ENCODE data around the gene COL4A2.
A peak's percentile ranks its signal among the peaks of the same experiment; 100 is the strongest.

The COL4A2 gene

GRCh38 chr13:110455941-110456340 lies 148.9 kb downstream of the COL4A2 start:
- DNase-seq (ENCODE audit: low read depth), result peak; percentile 84
- TF ChIP-seq, protein P1, sequence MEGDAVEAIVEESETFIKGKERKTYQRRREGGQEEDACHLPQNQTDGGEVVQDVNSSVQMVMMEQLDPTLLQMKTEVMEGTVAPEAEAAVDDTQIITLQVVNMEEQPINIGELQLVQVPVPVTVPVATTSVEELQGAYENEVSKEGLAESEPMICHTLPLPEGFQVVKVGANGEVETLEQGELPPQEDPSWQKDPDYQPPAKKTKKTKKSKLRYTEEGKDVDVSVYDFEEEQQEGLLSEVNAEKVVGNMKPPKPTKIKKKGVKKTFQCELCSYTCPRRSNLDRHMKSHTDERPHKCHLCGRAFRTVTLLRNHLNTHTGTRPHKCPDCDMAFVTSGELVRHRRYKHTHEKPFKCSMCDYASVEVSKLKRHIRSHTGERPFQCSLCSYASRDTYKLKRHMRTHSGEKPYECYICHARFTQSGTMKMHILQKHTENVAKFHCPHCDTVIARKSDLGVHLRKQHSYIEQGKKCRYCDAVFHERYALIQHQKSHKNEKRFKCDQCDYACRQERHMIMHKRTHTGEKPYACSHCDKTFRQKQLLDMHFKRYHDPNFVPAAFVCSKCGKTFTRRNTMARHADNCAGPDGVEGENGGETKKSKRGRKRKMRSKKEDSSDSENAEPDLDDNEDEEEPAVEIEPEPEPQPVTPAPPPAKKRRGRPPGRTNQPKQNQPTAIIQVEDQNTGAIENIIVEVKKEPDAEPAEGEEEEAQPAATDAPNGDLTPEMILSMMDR (IDR thresholded peaks at IDR 0.05; ENCODE audit: insufficient read depth, low read depth, low read length, missing control alignments), result peak; percentile 90
- H3K4me3 ChIP-seq (ENCODE audit: low read depth, low read length), result no peak overlapping the region

DNA sequence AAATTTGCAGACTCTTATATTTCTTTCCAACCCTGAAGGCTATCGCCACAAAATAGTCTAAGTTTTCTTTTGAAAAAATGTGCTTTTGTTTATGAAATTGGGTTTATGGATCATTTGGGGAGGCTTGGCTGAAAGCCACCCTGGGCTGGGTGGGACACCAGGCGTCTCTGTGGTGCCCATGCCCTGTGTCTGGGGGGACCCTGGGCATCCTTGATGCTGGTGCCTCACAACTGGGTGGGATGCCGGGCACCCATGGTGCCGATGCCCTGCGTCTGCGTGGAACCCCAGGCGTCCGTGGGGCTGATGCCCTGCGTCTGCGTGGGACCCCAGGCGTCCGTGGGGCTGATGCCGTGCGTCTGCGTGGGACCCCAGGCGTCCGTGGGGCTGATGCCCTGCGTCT lies 149.5 kb downstream of the COL4A2 start:
- TF ChIP-seq, protein P1 (IDR thresholded peaks at IDR 0.05; ENCODE audit: insufficient read depth, low read depth, low read length, missing control alignments), result no peak
- DNase-seq (ENCODE audit: low read depth), result no peak
- no peak overlapping the region for H3K4me3 ChIP-seq (ENCODE audit: low read depth, low read length)

- TF ChIP-seq, protein P1 (IDR thresholded peaks at IDR 0.05; ENCODE audit: insufficient read depth, low read depth, low read length, missing control alignments), result no peak
- H3K4me3 ChIP-seq (ENCODE audit: low read depth, low read length), result no peak overlapping the region
- DNase-seq (ENCODE audit: low read depth), result no peak
Observed at GRCh38 chr13:110457361-110457760, 150.3 kb downstream of the COL4A2 start.

DNA sequence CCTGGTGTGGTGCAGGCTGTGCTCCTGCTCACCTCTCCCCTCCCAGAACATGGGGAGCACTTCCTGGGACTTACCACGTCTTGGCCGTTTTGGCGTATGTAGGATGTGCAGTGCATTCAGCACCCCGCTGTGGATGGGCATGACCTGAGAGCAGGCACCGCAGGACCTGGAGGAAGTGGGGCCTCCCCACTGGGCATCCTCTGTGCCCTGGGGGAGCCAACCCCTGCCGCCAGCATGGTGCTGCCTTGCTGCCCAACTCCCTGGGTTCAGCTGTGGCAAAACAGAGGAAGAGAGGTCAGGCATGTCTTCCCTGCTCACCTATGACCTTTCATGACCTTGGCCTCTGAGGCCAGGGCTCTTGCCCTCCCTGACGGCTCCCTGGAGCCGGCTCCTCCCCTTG lies 150.9 kb downstream of the COL4A2 start:
- TF ChIP-seq, protein P1 (IDR thresholded peaks at IDR 0.05; ENCODE audit: insufficient read depth, low read depth, low read length, missing control alignments), result no peak
- no peak overlapping the region for H3K4me3 ChIP-seq (ENCODE audit: low read depth, low read length)
- DNase-seq (ENCODE audit: low read depth), result no peak

DNA sequence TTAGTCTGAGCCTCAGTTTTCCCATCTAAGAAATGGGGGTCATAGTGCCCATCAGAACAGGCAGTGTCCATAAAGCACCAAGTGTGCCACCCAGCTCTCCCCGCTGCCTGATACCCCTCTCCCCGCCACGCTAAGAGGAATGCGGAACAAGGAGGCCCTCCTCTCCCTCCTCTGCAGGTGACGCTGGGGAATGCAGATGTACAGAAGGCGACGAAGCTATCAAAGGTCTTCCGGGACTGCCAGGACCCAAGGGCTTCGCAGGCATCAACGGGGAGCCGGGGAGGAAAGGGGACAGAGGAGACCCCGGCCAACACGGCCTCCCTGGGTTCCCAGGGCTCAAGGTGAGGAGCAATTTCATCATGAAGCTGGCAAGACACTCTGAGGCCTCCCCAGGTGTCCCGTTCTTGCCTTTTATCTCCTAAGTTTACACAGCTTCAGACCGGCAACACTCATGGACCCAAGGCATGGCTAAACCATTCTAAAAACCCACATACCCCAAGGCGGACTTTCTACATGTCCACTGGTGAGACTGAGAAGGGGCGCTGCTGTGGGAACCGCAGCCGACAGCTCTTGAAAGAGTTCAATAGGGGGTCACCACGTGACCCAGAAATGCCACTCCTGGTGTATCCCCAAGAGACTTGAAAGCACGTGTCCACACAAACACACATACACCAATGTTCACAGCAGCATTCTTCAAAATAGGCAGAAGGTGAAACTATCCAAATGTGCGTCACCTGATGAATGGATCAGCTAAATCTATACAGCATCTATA lies 151.7 kb downstream of the COL4A2 start:
- no peak for DNase-seq (ENCODE audit: low read depth)
- TF ChIP-seq, protein P1 (IDR thresholded peaks at IDR 0.05; ENCODE audit: insufficient read depth, low read depth, low read length, missing control alignments), result no peak
- no peak overlapping the region for H3K4me3 ChIP-seq (ENCODE audit: low read depth, low read length)

DNA sequence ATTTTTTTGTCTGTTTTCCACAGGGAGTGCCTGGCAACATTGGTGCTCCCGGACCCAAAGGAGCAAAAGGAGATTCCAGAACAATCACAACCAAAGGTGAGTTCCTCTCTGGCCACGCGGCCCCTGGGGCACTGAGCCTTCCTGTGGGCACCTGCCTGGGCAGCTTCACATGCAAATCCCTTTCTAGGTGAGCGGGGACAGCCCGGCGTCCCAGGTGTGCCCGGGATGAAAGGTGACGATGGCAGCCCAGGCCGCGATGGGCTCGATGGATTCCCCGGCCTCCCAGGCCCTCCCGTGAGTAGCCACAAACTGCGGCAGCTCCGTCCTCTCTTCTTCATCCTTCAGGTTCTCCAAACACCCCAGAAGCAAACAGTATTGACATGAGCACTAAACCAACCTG lies 155.0 kb downstream of the COL4A2 start:
- TF ChIP-seq, protein P1 (IDR thresholded peaks at IDR 0.05; ENCODE audit: insufficient read depth, low read depth, low read length, missing control alignments), result no peak
- no peak overlapping the region for H3K4me3 ChIP-seq (ENCODE audit: low read depth, low read length)
- DNase-seq (ENCODE audit: low read depth), result no peak

GRCh38 chr13:110463156-110463555 lies 156.1 kb downstream of the COL4A2 start:
- H3K4me3 ChIP-seq (ENCODE audit: low read depth, low read length), result no peak overlapping the region
- DNase-seq (ENCODE audit: low read depth), result no peak
- TF ChIP-seq, protein P1 (IDR thresholded peaks at IDR 0.05; ENCODE audit: insufficient read depth, low read depth, low read length, missing control alignments), result no peak
